ENCODE data around the gene FAM43A. TPM values are rescaled to one million over a fixed set of nuclear protein-coding genes. Genes with fewer than 3 reads are reported as not detected.

FAM43A gene
- total RNA-seq, 1 donor from 2014 or later: 38.2 TPM

GRCh38 chr3:194667363-194667762, 18.3 kb upstream of the FAM43A start:
- no peak for DNase-seq (ENCODE audit: extremely low spot score, unreplicated experiment)
- Mint-ChIP-seq H3K27me3 (ENCODE audit: unreplicated experiment) (no peaks in the 10 kb centered on the region), H3K27ac (ENCODE audit: unreplicated experiment) (no peak overlapping the region), H3K36me3 (ENCODE audit: unreplicated experiment) (peaks cover 27% of the 10 kb centered on the region), H3K4me1 (ENCODE audit: unreplicated experiment) (peaks cover 10% of the 10 kb centered on the region), H3K9me3 (ENCODE audit: unreplicated experiment) (no peaks in the 10 kb centered on the region), H3K4me3 (ENCODE audit: unreplicated experiment) (no peak overlapping the region)
- TF ChIP-seq, protein P1, sequence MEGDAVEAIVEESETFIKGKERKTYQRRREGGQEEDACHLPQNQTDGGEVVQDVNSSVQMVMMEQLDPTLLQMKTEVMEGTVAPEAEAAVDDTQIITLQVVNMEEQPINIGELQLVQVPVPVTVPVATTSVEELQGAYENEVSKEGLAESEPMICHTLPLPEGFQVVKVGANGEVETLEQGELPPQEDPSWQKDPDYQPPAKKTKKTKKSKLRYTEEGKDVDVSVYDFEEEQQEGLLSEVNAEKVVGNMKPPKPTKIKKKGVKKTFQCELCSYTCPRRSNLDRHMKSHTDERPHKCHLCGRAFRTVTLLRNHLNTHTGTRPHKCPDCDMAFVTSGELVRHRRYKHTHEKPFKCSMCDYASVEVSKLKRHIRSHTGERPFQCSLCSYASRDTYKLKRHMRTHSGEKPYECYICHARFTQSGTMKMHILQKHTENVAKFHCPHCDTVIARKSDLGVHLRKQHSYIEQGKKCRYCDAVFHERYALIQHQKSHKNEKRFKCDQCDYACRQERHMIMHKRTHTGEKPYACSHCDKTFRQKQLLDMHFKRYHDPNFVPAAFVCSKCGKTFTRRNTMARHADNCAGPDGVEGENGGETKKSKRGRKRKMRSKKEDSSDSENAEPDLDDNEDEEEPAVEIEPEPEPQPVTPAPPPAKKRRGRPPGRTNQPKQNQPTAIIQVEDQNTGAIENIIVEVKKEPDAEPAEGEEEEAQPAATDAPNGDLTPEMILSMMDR (IDR thresholded peaks at IDR 0.05): no peak

- no peaks in the 10 kb centered on the region for H3K9me3 Mint-ChIP-seq (ENCODE audit: unreplicated experiment)
- peaks cover 5% of the 10 kb centered on the region for H3K36me3 Mint-ChIP-seq (ENCODE audit: unreplicated experiment)
- H3K27me3 Mint-ChIP-seq (ENCODE audit: unreplicated experiment): peaks cover 25% of the 10 kb centered on the region
- H3K4me1 Mint-ChIP-seq (ENCODE audit: unreplicated experiment): peaks cover 12% of the 10 kb centered on the region
- TF ChIP-seq, protein P1 (IDR thresholded peaks at IDR 0.05): peak; percentile 69
- H3K4me3 Mint-ChIP-seq (ENCODE audit: unreplicated experiment): peak overlapping the region; percentile 96
- peak overlapping the region; percentile 99 for H3K27ac Mint-ChIP-seq (ENCODE audit: unreplicated experiment)
- DNase-seq (ENCODE audit: extremely low spot score, unreplicated experiment): no peak
These were observed 14.2 kb upstream of the FAM43A start for GRCh38 chr3:194671511-194671899.

DNA sequence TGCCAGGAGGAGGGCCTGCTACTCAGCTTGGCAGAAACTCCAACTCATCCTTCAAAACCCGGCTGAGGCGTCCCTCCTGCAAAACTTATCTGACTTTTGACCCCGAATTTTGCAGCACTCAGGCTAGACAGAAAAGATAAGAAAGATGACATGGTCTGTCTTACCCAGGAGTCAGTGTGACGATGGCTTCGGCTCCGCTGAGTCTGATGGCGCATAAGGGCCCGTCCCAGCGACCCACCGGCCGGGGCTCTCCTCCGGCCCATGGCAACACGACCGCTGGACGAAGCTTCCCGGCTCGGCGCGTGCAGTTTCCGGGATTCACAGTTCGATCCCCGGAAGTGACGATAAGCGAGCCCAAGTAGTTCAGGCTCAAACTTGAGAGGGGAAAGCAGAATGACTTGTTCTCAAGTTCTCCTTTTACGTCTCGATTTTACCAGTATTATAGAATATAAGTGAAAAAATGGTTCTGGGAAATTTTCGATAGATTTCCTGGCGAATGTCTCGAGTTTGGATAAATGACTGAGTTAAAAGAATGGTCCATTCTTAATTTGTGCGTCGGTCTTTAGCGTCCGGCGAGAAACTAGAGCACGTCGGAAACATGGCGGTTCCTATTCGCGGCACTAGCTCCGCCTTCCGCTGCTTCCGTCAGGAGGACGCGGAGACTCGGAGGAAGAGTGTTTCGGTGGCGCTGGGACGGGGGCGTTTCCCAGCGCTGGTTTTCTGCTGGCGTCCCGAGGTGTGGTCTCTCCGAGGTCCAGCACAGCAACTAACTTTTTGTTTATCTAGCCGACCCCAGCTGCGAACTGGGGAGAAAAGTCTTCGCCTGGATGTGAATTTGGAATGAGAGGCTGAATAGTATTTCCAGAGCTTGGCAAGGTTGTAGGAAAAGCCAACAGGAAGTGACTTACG, 13.5 kb upstream of the FAM43A start, which contains the start of gene LSG1:
TSS of gene LSG1 (minus strand) at position 292 of the 909 bp plus-strand sequence. CDS start at position 263, 29 bp downstream.
- H3K36me3 Mint-ChIP-seq (ENCODE audit: unreplicated experiment): peaks cover 5% of the 10 kb centered on the region
- H3K27ac Mint-ChIP-seq (ENCODE audit: unreplicated experiment): peak within 1 kb of the TSS; percentile 99
- peaks cover 30% of the 10 kb centered on the region for H3K27me3 Mint-ChIP-seq (ENCODE audit: unreplicated experiment)
- H3K4me1 Mint-ChIP-seq (ENCODE audit: unreplicated experiment): peaks cover 12% of the 10 kb centered on the region
- peak; percentile 95 for DNase-seq (ENCODE audit: extremely low spot score, unreplicated experiment)
- H3K4me3 Mint-ChIP-seq (ENCODE audit: unreplicated experiment): peak within 1 kb of the TSS; percentile 96
- TF ChIP-seq, protein P1 (IDR thresholded peaks at IDR 0.05): no peak
- no peaks in the 10 kb centered on the region for H3K9me3 Mint-ChIP-seq (ENCODE audit: unreplicated experiment)

GRCh38 chr3:194672876-194673275, 12.8 kb upstream of the FAM43A start:
- Mint-ChIP-seq H3K27me3 (ENCODE audit: unreplicated experiment) (peaks cover 32% of the 10 kb centered on the region), H3K27ac (ENCODE audit: unreplicated experiment) (peak overlapping the region; percentile 99), H3K9me3 (ENCODE audit: unreplicated experiment) (no peaks in the 10 kb centered on the region), H3K36me3 (ENCODE audit: unreplicated experiment) (peaks cover 5% of the 10 kb centered on the region), H3K4me1 (ENCODE audit: unreplicated experiment) (peaks cover 12% of the 10 kb centered on the region), H3K4me3 (ENCODE audit: unreplicated experiment) (peak overlapping the region; percentile 96)
- no peak for DNase-seq (ENCODE audit: extremely low spot score, unreplicated experiment)
- TF ChIP-seq, protein P1 (IDR thresholded peaks at IDR 0.05): no peak

DNA sequence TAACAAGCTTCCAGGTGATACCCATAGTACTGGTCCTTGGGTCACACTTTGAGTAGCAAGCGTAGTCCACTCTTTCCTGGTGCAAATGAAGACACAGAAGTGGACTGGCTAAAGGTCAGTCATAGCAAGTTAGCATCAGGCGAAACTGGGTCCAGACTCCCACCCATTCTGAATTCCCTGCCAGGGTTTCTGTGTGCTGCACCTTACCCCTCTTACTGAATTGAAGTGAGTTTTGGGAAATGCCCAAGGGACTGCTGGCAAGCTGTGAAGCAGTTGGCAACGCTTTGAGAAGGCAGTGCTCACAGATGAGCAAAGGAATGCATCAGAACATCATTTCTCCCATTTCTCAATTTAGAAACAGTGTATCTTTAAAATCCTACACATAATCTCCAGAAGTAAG, 11.9 kb upstream of the FAM43A start:
- no peaks in the 10 kb centered on the region for H3K9me3 Mint-ChIP-seq (ENCODE audit: unreplicated experiment)
- peaks cover 2% of the 10 kb centered on the region for H3K36me3 Mint-ChIP-seq (ENCODE audit: unreplicated experiment)
- no peak for DNase-seq (ENCODE audit: extremely low spot score, unreplicated experiment)
- H3K27ac Mint-ChIP-seq (ENCODE audit: unreplicated experiment): no peak overlapping the region
- peak overlapping the region; percentile 29 for H3K4me3 Mint-ChIP-seq (ENCODE audit: unreplicated experiment)
- TF ChIP-seq, protein P1 (IDR thresholded peaks at IDR 0.05): no peak
- H3K27me3 Mint-ChIP-seq (ENCODE audit: unreplicated experiment): peaks cover 32% of the 10 kb centered on the region
- peaks cover 12% of the 10 kb centered on the region for H3K4me1 Mint-ChIP-seq (ENCODE audit: unreplicated experiment)
